K562 (cell line): Measurements from ENCODE around the gene KCNAB1. TPM values are rescaled to one million over a fixed set of nuclear protein-coding genes. Genes with fewer than 3 reads are reported as not detected.

Experiments
- ATAC-seq: fragments of 200-7000 bp; cut with Tn5 transposase; 3 replicates; pipeline ENCODE4 v1.9.1; 2020; ENCODE audit warnings: moderate library complexity
- BruUV-seq: library from RNA; stranded (reverse); fragments of 400-500 nt; replicated peaks from 2 replicates; lab custom pipeline; 2021; lab: Mats Ljungman, UMichigan
- CTCF ChIA-PET: fragments of 300-600 bp; formaldehyde crosslinking; extraction: SDS; loops from one replicate; lab custom pipeline; 2021; ENCODE audit warnings: low intra/inter-chr PET ratio; lab: Yijun Ruan, JAX
- POLR2A ChIA-PET: fragments of 300-600, 350-650 bp; sonication (Branson Sonifier 250); formaldehyde crosslinking; extraction: SDS; loops from one replicate; lab custom pipeline; 2021; ENCODE audit warnings: antibody characterized with exemption, inconsistent platforms; lab: Yijun Ruan, JAX
- DNase-seq, 4 experiments: peaks; one replicate each; pipeline versions ENCODE4 v3.0.0 to v3.0.0-alpha.2; 2011 to 2018; ENCODE audit warnings: low spot score in 3 of 4, mixed read lengths in 3 of 4; ENCODE audit errors: extremely low read depth in 1 of 4
- FAIRE-seq: peaks from 2 replicates; lab custom pipeline; 2011; peaks lifted over from hg19 to GRCh38; lab: Jason Lieb, UNC
- H2AFZ ChIP-seq: 2 replicates; pipeline ENCODE4 v1.6.0; 2011; ENCODE audit warnings: low read depth, low read length, control low read depth, inconsistent platforms
- H3K27ac ChIP-seq: fragments of 200-600 bp; 3 replicates; pipeline ENCODE4 v1.8.0; 2011; ENCODE audit warnings: low read depth, mild to moderate bottlenecking, control low read depth, inconsistent platforms, low read length, moderate library complexity, mixed read lengths; ENCODE audit errors: extremely low read depth
- H3K27me3 ChIP-seq, 2 experiments: fragments of 300-600 bp in 1 of 2; 2 replicates in 1 of 2; 3 replicates in 1 of 2; pipeline versions ENCODE4 v1.6.0 to v1.8.0; 2011; ENCODE audit warnings: inconsistent platforms in 2 of 2, low read length in 2 of 2, mild to moderate bottlenecking in 1 of 2, mixed read lengths in 1 of 2, moderate library complexity in 1 of 2; ENCODE audit not compliant: control insufficient read depth in 2 of 2, insufficient read depth in 2 of 2
- H3K36me3 ChIP-seq: fragments of 300-600 bp; 3 replicates; pipeline ENCODE4 v1.8.0; 2011; ENCODE audit warnings: mild to moderate bottlenecking, low read length, inconsistent platforms; ENCODE audit not compliant: control insufficient read depth, insufficient read depth
- H3K4me1 ChIP-seq, 2 experiments: fragments of 200-600 bp in 1 of 2; replicated peaks in 1 of 2; 2 replicates in 1 of 2; 3 replicates in 1 of 2; pipeline versions ENCODE4 v1.5.1 to v1.8.0; 2011; ENCODE audit warnings: inconsistent platforms in 2 of 2, low read length in 2 of 2, mild to moderate bottlenecking in 1 of 2, mixed read lengths in 1 of 2, moderate library complexity in 1 of 2; ENCODE audit not compliant: control insufficient read depth in 2 of 2, insufficient read depth in 2 of 2
- H3K4me2 ChIP-seq: 2 replicates; pipeline ENCODE4 v1.6.1; 2011; ENCODE audit warnings: low read length, control low read depth, inconsistent platforms, mixed read lengths; ENCODE audit not compliant: insufficient read depth
- H3K4me3 ChIP-seq: fragments of 200-600 bp; sonication (generic), shearing (Covaris generic); 2 replicates; pipeline ENCODE4 v1.5.1; 2016; ENCODE audit warnings: control low read depth, inconsistent platforms
- H3K79me2 ChIP-seq: fragments of 200-600 bp; 3 replicates; pipeline ENCODE4 v1.8.0; 2011; ENCODE audit warnings: low read length, inconsistent platforms; ENCODE audit not compliant: control insufficient read depth, insufficient read depth
- H3K9ac ChIP-seq, 2 experiments: 2 replicates each; pipeline versions ENCODE4 v1.6.0 to v1.6.1; 2011; ENCODE audit warnings: low read depth in 2 of 2, low read length in 2 of 2, control low read depth in 1 of 2, inconsistent platforms in 1 of 2, mild to moderate bottlenecking in 1 of 2, mixed read lengths in 1 of 2; ENCODE audit not compliant: insufficient read depth in 1 of 2
- H3K9me1 ChIP-seq: one replicate; pipeline ENCODE4 v1.6.0; 2011; ENCODE audit warnings: inconsistent platforms, mild to moderate bottlenecking, low read length, moderate library complexity; ENCODE audit not compliant: control insufficient read depth, insufficient read depth
- H3K9me3 ChIP-seq: replicated peaks from 2 replicates; pipeline ENCODE4 v1.5.1; 2011; ENCODE audit warnings: low read depth, low read length, inconsistent platforms; ENCODE audit not compliant: control insufficient read depth, insufficient read depth
- H4K20me1 ChIP-seq: replicated peaks from 2 replicates; pipeline ENCODE4 v1.6.1; 2011; ENCODE audit warnings: low read length, inconsistent platforms, mixed read lengths; ENCODE audit not compliant: control insufficient read depth, insufficient read depth
- ARID1B ChIP-seq: fragments of 450-650 bp; IDR thresholded peaks from 2 replicates; pipeline ENCODE4 v1.6.1; 2016; ENCODE audit warnings: antibody characterized with exemption, mild to moderate bottlenecking, inconsistent platforms
- DPF2 ChIP-seq: fragments of 450-650 bp; IDR thresholded peaks from 2 replicates; pipeline ENCODE4 v1.6.1; 2016
- HDAC3 ChIP-seq: fragments of 450-650 bp; IDR thresholded peaks from 2 replicates; pipeline ENCODE4 v1.6.1; 2018; ENCODE audit warnings: borderline replicate concordance, mild to moderate bottlenecking, moderate library complexity; ENCODE audit not compliant: partially characterized antibody
- HMBOX1 ChIP-seq: sonication (generic); IDR thresholded peaks from 2 replicates; pipeline ENCODE4 v1.6.1; 2016
- TEAD2 ChIP-seq: fragments of 450-650 bp; IDR thresholded peaks from 2 replicates; pipeline ENCODE4 v1.6.1; 2016; ENCODE audit warnings: missing genetic modification characterization, control low read depth, missing compliant biosample characterization
- ZBTB49 ChIP-seq: sonication (generic); formaldehyde crosslinking; IDR thresholded peaks from 2 replicates; pipeline ENCODE4 v1.8.0; 2022; ENCODE audit warnings: missing genetic modification reagents, mild to moderate bottlenecking, borderline replicate concordance
- ZNF507 ChIP-seq: conservative IDR thresholded peaks from 2 replicates; pipeline ENCODE4 v1.6.1; 2017; ENCODE audit warnings: missing genetic modification characterization, missing compliant biosample characterization
- WGBS: fragments of 100-300 bp; shearing (Covaris generic); methylation state at CpG from one replicate; pipeline ENCODE4 v1.1.6; 2016; ENCODE audit warnings: low coverage, mixed read lengths; ENCODE audit not compliant: insufficient coverage; ENCODE audit errors: missing lambda C conversion rate; 5-methylcytosine and 5-hydroxymethylcytosine counted together
- in situ Hi-C: fragments of 300-500 bp; cut with MboI; formaldehyde crosslinking; loops from 4 replicates; pipeline ENCODE4 v1.15.0; 2018; ENCODE audit warnings: inconsistent platforms, mixed read lengths
- intact Hi-C: fragments of 100-400 bp; cut with micrococcal nuclease; formaldehyde crosslinking; loops from 2 replicates; pipeline ENCODE4 v1.14.2; 2022
- polyA plus RNA-seq, 8 experiments: library from polyadenylated mRNA; depleted of rRNA in 4 of 8; stranded (reverse) in 5 of 8; unstranded in 3 of 8; fragments of >200 nt; fragmentation: Nextera tagmentation in 2 of 8; fragmentation: Illumina TruSeq in 1 of 8; extraction: Ambion mirVana in 2 of 8; extraction: Trizol in 1 of 8; gene quantifications; 2 replicates each; pipeline versions ENCODE4 v1.2.1 to v1.2.3, GENCODE V29; 2011 to 2014; ENCODE audit warnings: inconsistent platforms in 1 of 8, missing spikeins in 1 of 8
- total RNA-seq, 7 experiments: library from RNA; depleted of rRNA in 6 of 7; stranded (reverse); fragments of >200 nt in 6 of 7; fragmentation: Illumina TruSeq in 2 of 7; extraction: Trizol in 2 of 7; gene quantifications; 2 replicates each; pipeline versions ENCODE4 v1.2.1 to v1.2.3, GENCODE V29; 2011 to 2021; ENCODE audit warnings: low replicate concordance in 1 of 7
- TF ChIP-seq, protein P1 (sequence below), 3 experiments: IDR thresholded peaks in 2 of 3; conservative IDR thresholded peaks in 1 of 3; 2 replicates each; pipeline ENCODE4 v1.5.1; 2011 to 2012; ENCODE audit warnings: low read length in 3 of 3, mild to moderate bottlenecking in 3 of 3, control low read depth in 2 of 3, improper control_type of control experiment in 1 of 3, inconsistent platforms in 1 of 3, low read depth in 1 of 3, mixed read lengths in 1 of 3, moderate library complexity in 1 of 3; ENCODE audit not compliant: insufficient read depth in 2 of 3

KCNAB1 gene
- total and polyA plus RNA-seq, 9 of the 15 experiments (the other 6 are each of a cell fraction or from before 2014, with no cell fraction given) = 0.14 to 1.2 (median 0.51) TPM

GRCh38 chr3:156102267-156102931 lies 18.0 kb upstream of the KCNAB1 start (continued):
- no peak for TF ChIP-seq ZBTB49 (CRISPR knock-in tag)
- TF ChIP-seq ZNF507 (tag) = no peak
- TF ChIP-seq HDAC3 = no peak
- TF ChIP-seq TEAD2 (tag) = no peak
- no peak for TF ChIP-seq DPF2
- no peak for TF ChIP-seq ARID1B
- TF ChIP-seq, all 486 proteins: peak for 0

GRCh38 chr3:156106721-156107373 lies 13.5 kb upstream of the KCNAB1 start:
- ChIA-PET POLR2A (no interaction called here), CTCF (no interaction called here)
- H4K20me1 ChIP-seq = no peaks in the 10 kb centered on the region
- H3K9me3 ChIP-seq = no peaks in the 10 kb centered on the region
- no peaks in the 10 kb centered on the region for H3K9me1 ChIP-seq
- peak; percentile 56; the same call in 2 of the 3 replicates for ATAC-seq
- no peak overlapping the region for H3K4me2 ChIP-seq
- no peak overlapping the region for H3K9ac ChIP-seq
- peaks cover 0 to 32% of the 10 kb centered on the region in 2 experiments; a peak in 3 of 5 replicates for H3K27me3 ChIP-seq
- DNase-seq = peak in 1 of 4 experiments; percentile 7
- H2AFZ ChIP-seq = no peak overlapping the region
- intact Hi-C loops = no loop called here
- no peak overlapping the region for H3K27ac ChIP-seq
- no TSS peak for BruUV-seq
- TF ChIP-seq, protein P1, sequence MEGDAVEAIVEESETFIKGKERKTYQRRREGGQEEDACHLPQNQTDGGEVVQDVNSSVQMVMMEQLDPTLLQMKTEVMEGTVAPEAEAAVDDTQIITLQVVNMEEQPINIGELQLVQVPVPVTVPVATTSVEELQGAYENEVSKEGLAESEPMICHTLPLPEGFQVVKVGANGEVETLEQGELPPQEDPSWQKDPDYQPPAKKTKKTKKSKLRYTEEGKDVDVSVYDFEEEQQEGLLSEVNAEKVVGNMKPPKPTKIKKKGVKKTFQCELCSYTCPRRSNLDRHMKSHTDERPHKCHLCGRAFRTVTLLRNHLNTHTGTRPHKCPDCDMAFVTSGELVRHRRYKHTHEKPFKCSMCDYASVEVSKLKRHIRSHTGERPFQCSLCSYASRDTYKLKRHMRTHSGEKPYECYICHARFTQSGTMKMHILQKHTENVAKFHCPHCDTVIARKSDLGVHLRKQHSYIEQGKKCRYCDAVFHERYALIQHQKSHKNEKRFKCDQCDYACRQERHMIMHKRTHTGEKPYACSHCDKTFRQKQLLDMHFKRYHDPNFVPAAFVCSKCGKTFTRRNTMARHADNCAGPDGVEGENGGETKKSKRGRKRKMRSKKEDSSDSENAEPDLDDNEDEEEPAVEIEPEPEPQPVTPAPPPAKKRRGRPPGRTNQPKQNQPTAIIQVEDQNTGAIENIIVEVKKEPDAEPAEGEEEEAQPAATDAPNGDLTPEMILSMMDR (IDR thresholded peaks at IDR 0.05 in 2 of 3, conservative IDR thresholded peaks at IDR 0.05 in 1 of 3; ENCODE audit: insufficient read depth in 2 of 3, low read depth in 1 of 3, low read length in 3 of 3) = 0 out of 6 replicates have a peak, but pooled peaks of 1 of the 3 experiments have one; percentile 8
- TF ChIP-seq HMBOX1 = no peak
- H3K4me3 ChIP-seq = no peak overlapping the region
- H3K4me1 ChIP-seq = no peaks in the 10 kb centered on the region; a peak in 1 of 5 replicates
- WGBS = 0% methylated on average over 7 of the region's 7 CpGs
- H3K79me2 ChIP-seq = no peaks in the 10 kb centered on the region
- H3K36me3 ChIP-seq = no peaks in the 10 kb centered on the region
- no peak for FAIRE-seq
- in situ Hi-C loops = no loop called here
